ENCODE data around the gene OR1D5.
"Not testable (repeated sequence)": the region's sequence is repeated elsewhere in the genome, so short reads cannot be mapped to it uniquely, and the experiment has no call there.

DNA sequence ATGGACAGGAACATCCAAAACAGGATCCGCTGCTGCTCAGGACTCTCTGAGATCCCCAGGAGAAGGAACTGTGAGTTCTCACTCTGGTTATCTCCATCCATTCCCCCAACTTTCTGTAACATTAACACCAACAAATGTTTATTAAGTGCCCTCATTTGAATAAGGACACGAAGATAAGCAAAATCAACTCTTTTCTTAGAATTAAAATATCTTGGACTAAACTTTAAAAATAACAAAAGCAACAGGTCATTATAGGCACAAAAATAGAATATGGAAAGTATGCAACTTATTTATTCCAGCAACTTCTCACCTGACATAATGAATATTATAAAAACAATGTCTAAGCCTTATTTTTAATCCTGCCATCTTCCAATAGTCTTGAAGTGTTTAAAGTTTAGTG lies at the start of gene OR1D5:
- TF ChIP-seq POLR2AphosphoS5 (IDR thresholded peaks at IDR 0.05; ENCODE audit: low read depth, low read length) = not testable (repeated sequence)
- TF ChIP-seq, protein P1, sequence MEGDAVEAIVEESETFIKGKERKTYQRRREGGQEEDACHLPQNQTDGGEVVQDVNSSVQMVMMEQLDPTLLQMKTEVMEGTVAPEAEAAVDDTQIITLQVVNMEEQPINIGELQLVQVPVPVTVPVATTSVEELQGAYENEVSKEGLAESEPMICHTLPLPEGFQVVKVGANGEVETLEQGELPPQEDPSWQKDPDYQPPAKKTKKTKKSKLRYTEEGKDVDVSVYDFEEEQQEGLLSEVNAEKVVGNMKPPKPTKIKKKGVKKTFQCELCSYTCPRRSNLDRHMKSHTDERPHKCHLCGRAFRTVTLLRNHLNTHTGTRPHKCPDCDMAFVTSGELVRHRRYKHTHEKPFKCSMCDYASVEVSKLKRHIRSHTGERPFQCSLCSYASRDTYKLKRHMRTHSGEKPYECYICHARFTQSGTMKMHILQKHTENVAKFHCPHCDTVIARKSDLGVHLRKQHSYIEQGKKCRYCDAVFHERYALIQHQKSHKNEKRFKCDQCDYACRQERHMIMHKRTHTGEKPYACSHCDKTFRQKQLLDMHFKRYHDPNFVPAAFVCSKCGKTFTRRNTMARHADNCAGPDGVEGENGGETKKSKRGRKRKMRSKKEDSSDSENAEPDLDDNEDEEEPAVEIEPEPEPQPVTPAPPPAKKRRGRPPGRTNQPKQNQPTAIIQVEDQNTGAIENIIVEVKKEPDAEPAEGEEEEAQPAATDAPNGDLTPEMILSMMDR (IDR thresholded peaks at IDR 0.05) = not testable (repeated sequence)
